Endometrial microvascular endothelial cells (primary cell): Measurements from ENCODE around the gene MYO7B. TPM values are rescaled to one million over a fixed set of nuclear protein-coding genes. Genes with fewer than 3 reads are reported as not detected.

Experiments used
- in situ Hi-C: cut with HindIII; loops from 2 replicates; pipeline ENCODE4 v1.10.0; 2017; ENCODE audit warnings: low sequenced_read_pairs, low pct_unique_long_range_greater_than_20kb; ENCODE audit errors: inconsistent ontology term
- total RNA-seq: library from RNA; depleted of rRNA; stranded (reverse); fragments of >200 nt; gene quantifications from one replicate; pipeline ENCODE4 v1.2.3, GENCODE V29; 2015; ENCODE audit errors: inconsistent ontology term

The MYO7B gene
- total RNA-seq, 1 donor from 2014 or later, result 0.19 TPM

- in situ Hi-C loops, result no loop called here
Observed at GRCh38 chr2:127676906-127677305, 141.4 kb downstream of the MYO7B start.

GRCh38 chr2:127678531-127678930, 143.0 kb downstream of the MYO7B start:
- in situ Hi-C loops, result no loop called here

GRCh38 chr2:127678991-127679390, 143.5 kb downstream of the MYO7B start:
- in situ Hi-C loops, result no loop called here

GRCh38 chr2:127679680-127680361, 144.3 kb downstream of the MYO7B start:
- in situ Hi-C loops, result no loop called here

- in situ Hi-C loops, result no loop called here
Observed at GRCh38 chr2:127680706-127681287, 145.3 kb downstream of the MYO7B start.

DNA sequence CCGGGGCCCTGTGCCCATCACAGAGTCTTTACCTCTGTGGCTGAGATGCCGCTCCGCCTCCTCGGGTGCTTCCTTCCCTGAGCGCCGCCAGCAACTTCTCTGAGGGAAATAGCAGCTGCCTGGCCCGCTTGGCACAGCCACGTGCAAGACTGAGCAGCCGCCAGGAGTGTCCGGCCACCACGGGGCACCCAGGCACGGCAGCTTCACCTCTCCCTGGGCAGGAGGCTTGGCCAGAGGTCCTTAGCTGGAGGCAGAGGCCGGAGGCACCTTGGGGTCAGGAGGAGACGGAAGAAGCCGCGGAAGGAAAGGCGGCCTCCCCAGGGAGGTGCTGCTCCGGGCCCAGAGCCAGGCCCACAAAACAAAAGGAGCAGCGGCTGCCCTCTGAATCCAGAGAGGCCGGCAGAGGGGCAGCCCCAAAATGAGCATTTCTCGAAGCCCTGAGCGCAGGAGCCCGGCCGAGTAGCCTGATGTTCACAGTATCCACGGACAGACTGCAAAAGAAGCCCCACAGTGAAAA, 145.9 kb downstream of the MYO7B start:
- in situ Hi-C loops, result no loop called here

GRCh38 chr2:127681976-127682857, 146.7 kb downstream of the MYO7B start:
- in situ Hi-C loops, result no loop called here

DNA sequence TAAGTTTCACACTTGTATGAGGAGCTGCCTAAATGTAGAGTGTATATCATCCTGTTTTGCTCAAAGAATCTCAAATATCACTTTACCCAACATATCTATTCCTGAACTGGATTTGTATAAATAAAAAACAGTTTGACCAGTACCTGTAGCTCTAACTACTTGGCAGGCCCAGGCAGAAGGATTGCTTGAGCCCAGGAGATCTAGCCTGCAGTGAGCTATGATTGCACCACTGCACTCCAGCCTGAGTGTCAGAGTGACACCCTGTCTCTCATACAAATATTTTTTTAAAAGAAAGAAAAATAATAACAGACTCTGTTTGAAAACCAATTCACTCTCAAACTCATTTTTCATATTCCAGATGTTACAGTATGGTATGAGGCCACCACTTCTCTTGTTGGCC, 147.6 kb downstream of the MYO7B start:
- in situ Hi-C loops, result no loop called here

GRCh38 chr2:127683757-127684156, 148.3 kb downstream of the MYO7B start:
- in situ Hi-C loops, result no loop called here

DNA sequence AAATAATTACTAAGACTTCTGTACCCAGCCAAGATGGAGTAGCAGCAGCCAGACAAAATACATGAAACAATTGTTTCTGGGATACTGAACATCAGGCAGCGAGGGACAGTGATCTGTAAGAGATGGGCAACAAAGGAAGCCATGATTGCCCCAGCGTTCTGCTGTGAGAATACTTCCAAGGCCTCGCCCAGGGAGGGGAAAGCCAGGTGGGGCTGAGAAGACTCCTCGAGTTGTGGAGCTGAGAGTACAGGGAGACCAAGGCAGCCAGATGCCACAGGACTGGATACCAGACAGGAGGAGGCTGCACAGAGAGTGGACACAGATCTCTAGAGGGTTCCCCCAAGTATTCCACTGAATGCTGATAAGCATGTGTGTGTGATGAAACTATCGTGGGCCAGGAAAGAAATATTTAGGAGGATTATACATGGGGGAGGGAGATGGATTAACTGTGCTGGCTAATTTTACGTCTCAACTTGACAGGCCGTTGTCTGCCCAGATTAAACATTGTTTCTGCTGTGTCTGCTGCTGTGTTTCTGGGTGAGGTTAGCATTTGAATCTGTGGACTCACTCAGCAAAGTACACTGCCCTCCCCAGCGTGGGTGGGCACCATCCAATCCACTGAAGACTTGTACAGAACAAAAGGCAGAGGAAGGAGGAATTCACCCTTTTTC, 150.1 kb downstream of the MYO7B start:
- in situ Hi-C loops, result no loop called here

Other genes starting within 250 kb of the MYO7B start
- gene ERCC3, start 241.5 kb upstream of the MYO7B start, total RNA-seq, result 36.1 TPM
- 18.1 TPM for gene MAP3K2, start 147.7 kb upstream of the MYO7B start, total RNA-seq
- not detected for gene PROC, start 117.3 kb upstream of the MYO7B start, total RNA-seq
- gene IWS1, start 9.2 kb upstream of the MYO7B start, total RNA-seq, result 37.9 TPM
- not detected for gene GPR17, start 110.5 kb downstream of the MYO7B start, total RNA-seq
- 34.9 TPM for gene LIMS2, start 139.8 kb downstream of the MYO7B start, total RNA-seq
- 4.9 TPM for gene SFT2D3, start 165.8 kb downstream of the MYO7B start, total RNA-seq